HEK293 (cell line): Measurements from ENCODE around the gene PLIN5.

Source experiments
- CTCF ChIP-seq: fragments of 450-650 bp; formaldehyde crosslinking; IDR thresholded peaks from 2 replicates; pipeline ENCODE4 v1.5.1; 2016; ENCODE audit warnings: missing biosample characterization, missing genetic modification characterization
- GLIS2 ChIP-seq: fragments of 450-650 bp; formaldehyde crosslinking; IDR thresholded peaks from 2 replicates; pipeline ENCODE4 v1.5.1; 2016; ENCODE audit warnings: missing biosample characterization, missing genetic modification characterization
- MYNN ChIP-seq: fragments of 450-650 bp; formaldehyde crosslinking; IDR thresholded peaks from 2 replicates; pipeline ENCODE4 v1.5.1; 2016; ENCODE audit warnings: missing biosample characterization, missing genetic modification characterization, borderline replicate concordance
- ZNF488 ChIP-seq: fragments of 450-650 bp; formaldehyde crosslinking; IDR thresholded peaks from 2 replicates; pipeline ENCODE4 v1.5.1; 2016; ENCODE audit warnings: missing biosample characterization, missing genetic modification characterization
- ZNF561 ChIP-seq: fragments of 450-650 bp; IDR thresholded peaks from 2 replicates; pipeline ENCODE4 v1.5.1; 2018; ENCODE audit warnings: missing biosample characterization, missing genetic modification characterization, borderline replicate concordance
- ZNF830 ChIP-seq: fragments of 450-650 bp; IDR thresholded peaks from 2 replicates; pipeline ENCODE4 v1.5.0; 2018; ENCODE audit warnings: missing biosample characterization, missing genetic modification characterization, low read depth, mild to moderate bottlenecking, moderate library complexity

DNA sequence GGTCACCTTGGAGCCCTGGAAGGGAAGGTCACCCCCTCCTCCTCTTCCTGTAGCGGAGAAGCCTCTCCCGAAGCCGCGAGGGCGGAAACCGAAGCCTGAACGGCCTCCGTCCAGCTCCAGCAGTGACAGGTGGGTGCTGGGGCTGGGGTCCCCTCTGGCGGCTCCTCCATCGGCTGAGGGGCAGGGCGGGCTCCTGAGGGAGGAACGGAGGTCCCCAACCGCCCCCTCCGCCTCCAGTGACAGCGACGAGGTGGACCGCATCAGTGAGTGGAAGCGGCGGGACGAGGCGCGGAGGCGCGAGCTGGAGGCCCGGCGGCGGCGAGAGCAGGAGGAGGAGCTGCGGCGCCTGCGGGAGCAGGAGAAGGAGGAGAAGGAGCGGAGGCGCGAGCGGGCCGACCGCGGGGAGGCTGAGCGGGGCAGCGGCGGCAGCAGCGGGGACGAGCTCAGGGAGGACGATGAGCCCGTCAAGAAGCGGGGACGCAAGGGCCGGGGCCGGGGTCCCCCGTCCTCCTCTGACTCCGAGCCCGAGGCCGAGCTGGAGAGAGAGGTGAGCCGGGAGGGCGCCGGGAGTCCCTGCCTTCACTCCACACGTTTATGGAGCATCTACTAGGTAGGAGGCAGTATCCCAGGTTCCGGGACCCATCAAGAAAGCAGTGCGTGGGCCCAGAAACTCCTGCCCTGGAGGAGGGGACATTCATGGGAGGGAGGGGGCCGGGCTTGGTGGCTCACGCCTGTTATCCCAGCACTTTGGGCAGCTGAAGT, 40.9 kb downstream of the PLIN5 start:
- TF ChIP-seq CTCF (no peak), GLIS2 (tag by site-specific recombination) (no peak), ZNF488 (tag by site-specific recombination) (no peak), ZNF561 (tag by site-specific recombination) (no peak), MYNN (tag by site-specific recombination) (no peak), ZNF830 (tag by site-specific recombination) (no peak)
